Measurements from ENCODE around the gene DNAH8. TPM values are rescaled to one million over a fixed set of nuclear protein-coding genes. Genes with fewer than 3 reads are reported as not detected.

The DNAH8 gene
- total RNA-seq, 1 donor from 2014 or later, result 14.6 TPM

DNA sequence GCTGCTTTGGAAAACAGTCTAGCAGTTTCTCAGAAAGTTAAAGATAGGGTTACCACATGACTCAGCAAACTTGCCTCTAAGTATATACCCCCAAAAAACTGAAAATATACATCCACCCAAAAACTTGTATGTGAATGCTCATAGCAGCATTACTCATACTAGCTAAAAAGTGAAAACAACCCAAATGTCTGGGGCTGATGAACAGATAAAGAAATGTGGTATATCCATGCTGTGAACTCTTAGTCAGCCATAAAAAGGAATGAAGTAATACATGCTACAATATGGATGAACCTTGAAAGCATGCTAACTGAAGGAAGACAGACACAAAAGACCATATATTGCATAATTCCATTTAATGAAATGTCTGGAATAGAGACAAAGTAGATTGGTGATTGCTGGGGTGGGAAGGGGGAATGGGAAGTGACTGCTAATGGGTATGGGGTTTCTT is 253.6 kb downstream of the DNAH8 start:
- Histone ChIP-seq H3K4me3 (ENCODE audit: low read length in 3 of 3) (no peak overlapping the region), H3K4me1 (ENCODE audit: control insufficient read depth in 3 of 3, insufficient read depth in 3 of 3, low read length in 3 of 3) (no peaks in the 10 kb centered on the region), H3K27me3 (ENCODE audit: control insufficient read depth in 3 of 3, insufficient read depth in 3 of 3, low read length in 3 of 3) (no peaks in the 10 kb centered on the region), H3K27ac (ENCODE audit: low read depth, low read length) (no peak overlapping the region), H3K36me3 (ENCODE audit: control insufficient read depth in 3 of 3, insufficient read depth in 3 of 3, low read length in 3 of 3) (no peaks in the 10 kb centered on the region), H3K9ac (ENCODE audit: low read depth in 1 of 3, low read length in 3 of 3) (no peak overlapping the region), H3K9me3 (ENCODE audit: control insufficient read depth in 3 of 3, low read length in 3 of 3) (no peaks in the 10 kb centered on the region)

DNA sequence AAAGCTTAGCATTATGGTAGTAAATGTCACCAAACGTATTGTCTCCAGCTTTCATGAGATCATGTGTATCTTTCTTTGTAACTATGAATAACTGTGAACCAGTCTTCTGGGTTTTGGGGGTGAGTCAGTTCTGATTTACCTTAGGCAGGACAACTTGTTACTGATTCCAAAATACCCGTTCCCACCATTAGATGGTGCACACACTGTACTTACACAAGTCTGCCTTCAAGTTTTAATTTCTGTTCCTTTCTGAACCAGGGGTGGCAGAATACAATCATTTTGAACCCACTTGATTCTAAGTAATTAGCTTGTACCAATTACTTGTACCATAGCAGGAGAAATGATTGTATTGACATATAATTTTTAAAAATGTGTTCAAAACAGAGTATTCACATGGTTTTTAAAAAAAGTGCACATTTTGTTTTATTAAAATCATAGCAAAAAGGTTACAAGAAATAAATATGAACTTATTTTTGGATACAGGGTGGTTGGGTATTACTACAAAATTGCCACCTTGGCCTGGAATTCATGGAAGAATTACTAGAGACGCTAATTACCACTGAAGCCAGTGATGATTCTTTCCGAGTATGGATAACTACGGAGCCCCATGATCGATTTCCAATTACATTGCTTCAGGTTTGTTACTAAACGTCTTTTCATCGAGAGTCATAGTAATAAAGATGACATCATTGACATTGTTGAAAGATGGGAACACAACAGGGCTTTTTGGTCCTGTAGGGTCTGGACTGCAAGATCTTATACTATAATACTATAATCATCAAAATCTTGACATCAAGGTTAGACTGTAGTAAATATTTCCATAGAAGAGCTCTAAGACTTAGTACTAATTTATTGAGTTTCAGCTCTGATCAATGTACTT is 258.3 kb downstream of the DNAH8 start:
- Histone ChIP-seq H3K4me3 (ENCODE audit: low read length in 3 of 3) (no peak overlapping the region), H3K9ac (ENCODE audit: low read depth in 1 of 3, low read length in 3 of 3) (no peak overlapping the region), H3K36me3 (ENCODE audit: control insufficient read depth in 3 of 3, insufficient read depth in 3 of 3, low read length in 3 of 3) (no peaks in the 10 kb centered on the region), H3K9me3 (ENCODE audit: control insufficient read depth in 3 of 3, low read length in 3 of 3) (no peaks in the 10 kb centered on the region), H3K27me3 (ENCODE audit: control insufficient read depth in 3 of 3, insufficient read depth in 3 of 3, low read length in 3 of 3) (peaks cover 0 to 15% (median 4%) of the 10 kb centered on the region in 3 donors), H3K4me1 (ENCODE audit: control insufficient read depth in 3 of 3, insufficient read depth in 3 of 3, low read length in 3 of 3) (no peaks in the 10 kb centered on the region), H3K27ac (ENCODE audit: low read depth, low read length) (no peak overlapping the region)

DNA sequence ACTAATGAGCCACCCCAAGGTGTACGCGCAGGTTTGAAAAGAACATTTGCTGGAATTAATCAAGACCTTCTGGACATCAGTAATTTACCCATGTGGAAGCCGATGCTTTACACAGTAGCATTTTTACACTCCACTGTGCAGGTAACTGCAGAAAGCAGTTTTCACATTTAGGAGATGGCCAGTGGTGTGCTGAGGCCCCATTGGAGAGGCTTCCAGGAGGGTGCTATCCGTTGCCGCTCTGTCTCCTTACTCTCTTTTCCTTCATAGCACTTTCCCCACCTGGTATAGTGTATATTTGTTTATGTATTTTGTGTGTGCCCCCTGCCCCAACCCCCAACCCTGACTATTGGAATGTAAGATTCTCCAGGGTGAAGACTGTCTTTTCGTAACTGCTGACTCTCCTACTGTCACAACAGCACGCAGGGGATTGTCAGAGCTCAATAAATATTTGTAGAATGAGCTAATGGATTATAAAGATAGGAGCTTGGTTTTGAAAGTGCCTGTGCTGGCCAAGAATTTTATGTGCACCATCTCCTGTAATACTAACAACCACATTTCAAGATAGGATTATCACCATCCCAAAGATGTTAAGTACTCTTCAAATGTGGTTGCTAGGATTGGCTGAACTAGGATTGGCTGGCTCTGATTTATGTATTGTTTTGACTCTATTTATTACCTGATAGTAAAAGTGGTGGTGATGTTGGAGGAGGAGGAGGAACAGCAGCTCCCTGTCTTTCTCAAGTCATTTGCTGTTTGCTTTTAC is 259.5 kb downstream of the DNAH8 start:
- H3K27me3 ChIP-seq (ENCODE audit: control insufficient read depth in 3 of 3, insufficient read depth in 3 of 3, low read length in 3 of 3), result peaks cover 0 to 15% (median 4%) of the 10 kb centered on the region in 3 donors
- H3K9ac ChIP-seq (ENCODE audit: low read depth in 1 of 3, low read length in 3 of 3), result no peak overlapping the region
- H3K9me3 ChIP-seq (ENCODE audit: control insufficient read depth in 3 of 3, low read length in 3 of 3), result no peaks in the 10 kb centered on the region
- H3K36me3 ChIP-seq (ENCODE audit: control insufficient read depth in 3 of 3, insufficient read depth in 3 of 3, low read length in 3 of 3), result no peaks in the 10 kb centered on the region
- H3K4me3 ChIP-seq (ENCODE audit: low read length in 3 of 3), result no peak overlapping the region
- no peak overlapping the region for H3K27ac ChIP-seq (ENCODE audit: low read depth, low read length)
- H3K4me1 ChIP-seq (ENCODE audit: control insufficient read depth in 3 of 3, insufficient read depth in 3 of 3, low read length in 3 of 3), result no peaks in the 10 kb centered on the region

DNA sequence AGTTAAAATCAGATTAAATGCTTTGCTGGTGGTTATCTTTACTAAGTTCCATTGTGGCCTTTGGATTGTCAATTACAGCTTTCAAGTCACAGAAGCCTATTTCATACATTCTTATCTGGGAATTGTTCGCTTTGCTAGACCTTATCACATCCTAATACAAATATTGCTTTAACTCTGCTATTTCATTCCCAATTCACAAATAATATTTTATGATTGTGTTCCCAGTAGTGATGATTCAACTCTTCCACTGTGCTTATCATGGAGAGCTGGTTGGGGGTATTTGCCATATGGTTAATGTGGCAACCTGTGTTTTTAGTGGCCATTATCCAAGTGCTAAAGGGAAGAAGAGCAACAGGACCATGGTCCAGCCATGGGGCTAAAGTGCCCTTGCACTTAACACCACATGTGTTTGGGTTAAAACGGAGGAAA is 260.5 kb downstream of the DNAH8 start:
- Histone ChIP-seq H3K4me1 (ENCODE audit: control insufficient read depth in 3 of 3, insufficient read depth in 3 of 3, low read length in 3 of 3) (no peaks in the 10 kb centered on the region), H3K9me3 (ENCODE audit: control insufficient read depth in 3 of 3, low read length in 3 of 3) (no peaks in the 10 kb centered on the region), H3K27me3 (ENCODE audit: control insufficient read depth in 3 of 3, insufficient read depth in 3 of 3, low read length in 3 of 3) (peaks cover 4 to 21% (median 4%) of the 10 kb centered on the region in 3 donors), H3K36me3 (ENCODE audit: control insufficient read depth in 3 of 3, insufficient read depth in 3 of 3, low read length in 3 of 3) (no peaks in the 10 kb centered on the region), H3K4me3 (ENCODE audit: low read length in 3 of 3) (no peak overlapping the region), H3K27ac (ENCODE audit: low read depth, low read length) (no peak overlapping the region), H3K9ac (ENCODE audit: low read depth in 1 of 3, low read length in 3 of 3) (no peak overlapping the region)

DNA sequence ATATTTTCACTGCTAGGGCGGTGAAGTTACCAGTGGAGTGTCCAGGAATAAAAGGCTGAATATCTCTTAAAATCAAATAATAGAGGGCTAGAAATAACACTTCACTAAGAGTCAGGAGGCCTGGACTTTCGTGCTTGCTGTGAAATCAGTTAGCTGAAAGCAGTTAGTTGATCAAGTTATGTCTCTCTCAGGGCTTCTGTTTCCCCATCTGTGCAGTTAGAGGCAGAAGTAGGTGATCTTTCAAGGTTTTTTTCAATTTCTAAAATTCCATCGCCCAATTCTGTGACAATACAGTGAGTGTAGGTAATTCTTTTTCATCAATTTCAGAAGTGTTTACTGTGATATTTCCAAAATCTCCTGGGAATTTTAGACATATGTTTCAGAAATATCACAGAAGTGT is 260.9 kb downstream of the DNAH8 start:
- no peaks in the 10 kb centered on the region for H3K4me1 ChIP-seq (ENCODE audit: control insufficient read depth in 3 of 3, insufficient read depth in 3 of 3, low read length in 3 of 3)
- H3K27ac ChIP-seq (ENCODE audit: low read depth, low read length), result no peak overlapping the region
- H3K9me3 ChIP-seq (ENCODE audit: control insufficient read depth in 3 of 3, low read length in 3 of 3), result no peaks in the 10 kb centered on the region
- no peak overlapping the region for H3K4me3 ChIP-seq (ENCODE audit: low read length in 3 of 3)
- H3K9ac ChIP-seq (ENCODE audit: low read depth in 1 of 3, low read length in 3 of 3), result no peak overlapping the region
- peaks cover 4 to 21% (median 5%) of the 10 kb centered on the region in 3 donors for H3K27me3 ChIP-seq (ENCODE audit: control insufficient read depth in 3 of 3, insufficient read depth in 3 of 3, low read length in 3 of 3)
- no peaks in the 10 kb centered on the region for H3K36me3 ChIP-seq (ENCODE audit: control insufficient read depth in 3 of 3, insufficient read depth in 3 of 3, low read length in 3 of 3)

DNA sequence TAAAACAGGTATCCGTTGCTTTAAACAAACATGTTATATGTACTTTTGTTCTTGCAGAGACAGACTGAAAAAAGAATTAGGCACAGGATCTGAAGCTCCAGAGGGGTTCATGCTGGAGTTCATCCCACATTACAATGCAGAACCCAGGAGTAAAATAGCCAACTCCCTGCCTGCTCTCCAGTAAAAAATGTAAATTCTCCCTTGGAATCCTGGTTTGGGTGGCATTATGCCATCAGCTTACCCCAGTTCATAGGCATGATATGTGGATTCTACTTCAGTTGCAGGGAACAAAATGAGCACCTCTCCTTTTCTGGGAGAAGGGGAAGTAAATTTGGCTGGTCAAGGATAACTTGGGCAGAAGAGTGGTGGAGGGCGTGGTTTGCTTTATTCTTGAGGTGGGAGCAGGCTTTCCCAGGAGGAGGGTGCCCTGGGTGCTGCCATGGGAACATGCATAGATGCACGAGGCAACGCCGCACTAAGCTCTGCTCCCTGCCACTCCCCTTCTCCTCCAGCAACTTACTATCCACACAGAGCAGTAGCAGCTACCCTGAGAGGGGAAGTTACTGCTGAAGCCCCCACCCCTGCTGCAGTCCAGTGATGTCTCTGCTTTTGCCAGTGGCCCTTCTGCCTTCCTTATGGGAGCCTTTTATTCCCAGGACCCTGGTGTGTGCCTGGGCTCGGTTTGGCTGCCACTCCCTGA is 261.8 kb downstream of the DNAH8 start:
- H3K27ac ChIP-seq (ENCODE audit: low read depth, low read length), result no peak overlapping the region
- H3K9me3 ChIP-seq (ENCODE audit: control insufficient read depth in 3 of 3, low read length in 3 of 3), result no peaks in the 10 kb centered on the region
- H3K27me3 ChIP-seq (ENCODE audit: control insufficient read depth in 3 of 3, insufficient read depth in 3 of 3, low read length in 3 of 3), result peaks cover 4 to 21% (median 7%) of the 10 kb centered on the region in 3 donors

DNA sequence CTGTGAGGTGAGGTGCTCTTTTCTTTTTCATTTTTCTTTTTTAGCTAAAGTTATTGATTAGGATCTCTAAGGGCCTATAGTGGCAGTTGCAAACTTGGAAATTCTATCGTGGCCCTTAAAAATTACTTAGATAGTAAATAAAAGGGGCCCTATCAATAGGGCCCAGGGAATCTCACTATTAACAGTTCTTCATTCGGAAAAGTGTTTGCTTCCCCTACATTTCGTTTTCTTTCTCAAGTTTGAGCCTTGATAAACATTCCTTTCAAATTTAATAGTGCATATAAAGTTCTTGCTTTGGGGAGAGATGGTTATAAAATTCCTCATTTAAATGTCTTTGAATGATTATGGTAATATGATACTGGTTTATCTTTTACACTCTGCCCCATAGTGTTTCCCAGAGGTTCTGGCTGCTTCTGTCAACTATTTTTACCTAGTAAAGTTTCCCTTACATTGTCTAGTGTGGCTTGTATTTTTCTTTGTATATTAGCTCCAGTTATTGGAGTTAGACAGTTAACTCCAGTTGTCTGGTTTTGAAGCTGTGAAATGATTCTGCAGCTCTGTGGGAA is 263.1 kb downstream of the DNAH8 start:
- H3K27ac ChIP-seq (ENCODE audit: low read depth, low read length), result no peak overlapping the region
- H3K4me1 ChIP-seq (ENCODE audit: control insufficient read depth in 3 of 3, insufficient read depth in 3 of 3, low read length in 3 of 3), result no peaks in the 10 kb centered on the region
- H3K36me3 ChIP-seq (ENCODE audit: control insufficient read depth in 3 of 3, insufficient read depth in 3 of 3, low read length in 3 of 3), result no peaks in the 10 kb centered on the region
- H3K9me3 ChIP-seq (ENCODE audit: control insufficient read depth in 3 of 3, low read length in 3 of 3), result no peaks in the 10 kb centered on the region
- H3K4me3 ChIP-seq (ENCODE audit: low read length in 3 of 3), result no peak overlapping the region
- peaks cover 4 to 21% (median 7%) of the 10 kb centered on the region in 3 donors for H3K27me3 ChIP-seq (ENCODE audit: control insufficient read depth in 3 of 3, insufficient read depth in 3 of 3, low read length in 3 of 3)
- no peak overlapping the region for H3K9ac ChIP-seq (ENCODE audit: low read depth in 1 of 3, low read length in 3 of 3)

More for the DNA sequence above, 261.8 kb downstream of the DNAH8 start:
- H3K36me3 ChIP-seq (ENCODE audit: control insufficient read depth in 3 of 3, insufficient read depth in 3 of 3, low read length in 3 of 3), result no peaks in the 10 kb centered on the region
- H3K4me3 ChIP-seq (ENCODE audit: low read length in 3 of 3), result no peak overlapping the region
- H3K4me1 ChIP-seq (ENCODE audit: control insufficient read depth in 3 of 3, insufficient read depth in 3 of 3, low read length in 3 of 3), result no peaks in the 10 kb centered on the region
- no peak overlapping the region for H3K9ac ChIP-seq (ENCODE audit: low read depth in 1 of 3, low read length in 3 of 3)

DNA sequence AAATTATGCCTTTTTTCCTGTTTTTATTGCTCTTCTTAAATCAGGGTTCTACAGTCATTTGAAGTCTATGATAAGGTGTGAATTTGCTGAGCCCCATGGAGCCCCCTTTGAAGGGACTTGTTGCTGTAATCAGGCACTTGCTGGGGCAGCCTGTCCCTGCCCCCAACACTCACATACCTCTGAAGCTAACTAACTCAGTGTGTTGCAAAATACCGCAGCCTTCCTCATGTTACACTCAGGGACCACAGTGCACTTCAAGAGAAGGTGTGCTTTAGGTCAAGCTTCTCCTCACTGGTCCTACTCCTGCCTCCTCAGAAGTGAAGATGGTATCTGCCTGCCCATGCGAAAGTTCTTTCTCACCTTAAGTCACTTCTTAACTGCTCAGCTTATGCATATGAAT is 267.4 kb downstream of the DNAH8 start:
- Histone ChIP-seq H3K9me3 (ENCODE audit: control insufficient read depth in 3 of 3, low read length in 3 of 3) (no peaks in the 10 kb centered on the region), H3K27me3 (ENCODE audit: control insufficient read depth in 3 of 3, insufficient read depth in 3 of 3, low read length in 3 of 3) (peaks cover 4 to 18% (median 8%) of the 10 kb centered on the region in 3 donors), H3K4me1 (ENCODE audit: control insufficient read depth in 3 of 3, insufficient read depth in 3 of 3, low read length in 3 of 3) (no peaks in the 10 kb centered on the region), H3K4me3 (ENCODE audit: low read length in 3 of 3) (no peak overlapping the region), H3K27ac (ENCODE audit: low read depth, low read length) (no peak overlapping the region), H3K36me3 (ENCODE audit: control insufficient read depth in 3 of 3, insufficient read depth in 3 of 3, low read length in 3 of 3) (no peaks in the 10 kb centered on the region), H3K9ac (ENCODE audit: low read depth in 1 of 3, low read length in 3 of 3) (no peak overlapping the region)

DNA sequence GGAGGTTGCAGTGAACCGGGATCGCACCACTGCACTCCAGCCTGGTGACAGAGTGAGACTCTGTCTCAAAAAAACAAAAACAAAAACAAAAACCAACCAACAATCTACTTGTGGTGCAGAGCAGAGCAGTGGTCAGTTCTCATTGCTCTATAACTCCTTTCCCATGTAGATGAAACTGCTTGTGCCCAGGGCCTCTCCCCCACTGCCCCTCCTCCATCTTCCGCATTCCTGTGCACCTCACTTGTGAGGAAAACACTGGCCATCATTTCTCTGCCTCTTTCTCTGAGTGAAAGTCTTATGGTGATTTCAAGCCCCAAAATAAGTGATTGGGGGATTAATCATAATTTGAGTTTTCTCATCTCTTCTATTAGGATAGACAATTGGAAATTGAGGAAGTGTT is 269.6 kb downstream of the DNAH8 start:
- Histone ChIP-seq H3K27me3 (ENCODE audit: control insufficient read depth in 3 of 3, insufficient read depth in 3 of 3, low read length in 3 of 3) (peaks cover 9 to 20% (median 12%) of the 10 kb centered on the region in 3 donors), H3K27ac (ENCODE audit: low read depth, low read length) (no peak overlapping the region), H3K4me3 (ENCODE audit: low read length in 3 of 3) (no peak overlapping the region), H3K9me3 (ENCODE audit: control insufficient read depth in 3 of 3, low read length in 3 of 3) (no peaks in the 10 kb centered on the region), H3K9ac (ENCODE audit: low read depth in 1 of 3, low read length in 3 of 3) (no peak overlapping the region), H3K4me1 (ENCODE audit: control insufficient read depth in 3 of 3, insufficient read depth in 3 of 3, low read length in 3 of 3) (no peaks in the 10 kb centered on the region), H3K36me3 (ENCODE audit: control insufficient read depth in 3 of 3, insufficient read depth in 3 of 3, low read length in 3 of 3) (no peaks in the 10 kb centered on the region)

Measured in skeletal muscle tissue (tissue), 4 donors.